ENCODE measurements around the gene LINC01488.

- no peak for TF ChIP-seq TSHZ1 (tag by site-specific recombination; IDR thresholded peaks at IDR 0.05; ENCODE audit: borderline replicate concordance)
- TF ChIP-seq ZNF488 (tag by site-specific recombination; IDR thresholded peaks at IDR 0.05) = no peak
- no peak for TF ChIP-seq CTCF (tag by site-specific recombination; IDR thresholded peaks at IDR 0.05)
- no peak for TF ChIP-seq PBX3 (CRISPR knock-in tag; IDR thresholded peaks at IDR 0.05)
- TF ChIP-seq KLF16 (tag by site-specific recombination; IDR thresholded peaks at IDR 0.05) = no peak
- TF ChIP-seq ZNF518A (tag by site-specific recombination; conservative IDR thresholded peaks at IDR 0.05; ENCODE audit: low read depth) = no peak
- no peak for TF ChIP-seq ZNF596 (tag by site-specific recombination; IDR thresholded peaks at IDR 0.05)
- no peak for TF ChIP-seq ZBTB8A (tag by site-specific recombination; IDR thresholded peaks at IDR 0.05)
- no peak for TF ChIP-seq ATF2 (tag by site-specific recombination; IDR thresholded peaks at IDR 0.05; ENCODE audit: low read depth)
- no peak for TF ChIP-seq ZBTB49 (tag by site-specific recombination; IDR thresholded peaks at IDR 0.05; ENCODE audit: low read depth)
These were observed 31.7 kb downstream of the LINC01488 start for GRCh38 chr11:69513196-69513595.
